HG03342 (cell line): ENCODE results near the gene TMEM238.

ENCODE experiments used
- ATAC-seq: cut with Tn5 transposase; IDR thresholded peaks from one replicate; pipeline ENCODE4 v1.9.1; 2021; ENCODE audit warnings: mild to moderate bottlenecking, moderate library complexity; ENCODE audit not compliant: unreplicated experiment

The TMEM238 gene

DNA sequence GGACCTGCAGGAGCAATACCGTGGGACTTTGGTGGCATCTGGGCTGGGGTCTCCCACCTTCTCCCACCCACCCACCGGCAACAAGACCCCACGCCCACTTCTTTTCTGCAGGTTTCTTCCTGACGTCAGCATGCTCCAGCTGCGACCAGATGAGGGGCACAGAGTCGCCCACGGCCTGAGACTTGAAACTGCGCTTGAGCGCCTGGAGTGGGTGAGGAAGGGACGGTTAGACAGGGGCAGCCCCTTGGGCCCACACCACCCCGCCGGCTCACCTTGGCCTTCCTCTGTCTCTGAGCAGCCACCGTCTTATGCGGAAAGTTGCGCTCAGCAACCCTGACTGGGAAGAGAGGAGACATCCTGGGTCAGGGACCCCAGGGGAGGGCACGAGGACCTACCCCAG lies 23.2 kb downstream of the TMEM238 start:
- ATAC-seq = no peak

- no peak for ATAC-seq
Observed at GRCh38 chr19:55358943-55359908, 24.9 kb downstream of the TMEM238 start.

DNA sequence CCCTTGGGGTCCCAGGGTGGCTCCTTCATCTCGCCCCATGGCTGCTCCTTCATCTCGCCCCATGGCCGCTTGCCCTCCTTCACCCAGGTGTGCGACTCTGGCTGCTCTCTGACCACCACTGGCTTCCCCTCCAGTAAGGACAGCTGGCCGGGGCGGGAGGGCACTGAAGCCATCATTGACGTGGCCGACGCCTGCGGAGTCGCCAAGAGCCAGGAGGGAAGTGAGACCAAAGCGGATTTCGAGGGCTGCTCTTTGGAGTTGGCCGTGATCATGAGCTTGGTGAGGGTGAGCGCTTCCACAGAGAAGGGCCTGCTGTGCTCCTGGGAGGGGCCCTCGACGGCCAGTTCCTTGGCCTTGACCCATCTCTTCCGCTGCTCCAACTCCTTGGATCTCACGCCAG lies 25.6 kb downstream of the TMEM238 start:
- no peak for ATAC-seq

DNA sequence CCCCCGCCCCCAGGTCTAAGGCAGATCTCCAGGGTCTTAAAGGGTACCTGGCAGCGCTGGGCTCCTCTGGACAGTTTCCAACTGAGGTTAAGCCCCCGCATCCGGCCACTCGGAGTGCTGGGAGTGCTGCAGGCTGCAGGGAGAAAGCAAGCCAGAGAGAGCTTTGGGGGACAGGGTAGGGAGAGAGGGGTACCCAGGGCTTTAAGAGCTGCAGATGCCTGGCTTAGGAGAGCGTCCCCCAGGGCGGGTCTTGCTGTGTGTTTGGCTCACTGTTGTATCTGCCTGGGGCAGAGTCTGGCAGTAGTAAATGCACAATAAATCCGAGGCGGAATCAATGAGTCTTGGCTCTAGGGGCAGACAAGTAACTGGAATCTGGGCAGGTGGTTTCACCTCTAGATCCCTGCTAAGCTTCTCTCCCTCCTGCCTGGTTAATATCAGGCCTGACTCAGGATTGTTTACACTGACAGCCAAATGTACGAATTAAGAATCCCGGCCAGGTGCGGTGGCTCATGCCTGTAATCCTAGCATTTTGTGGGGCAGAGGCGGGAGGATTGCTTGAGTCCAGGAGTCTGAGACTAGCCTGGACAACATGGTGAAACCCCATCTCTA lies 28.8 kb downstream of the TMEM238 start:
- no peak for ATAC-seq

- no peak for ATAC-seq
Observed at GRCh38 chr19:55354698-55355212, 29.3 kb downstream of the TMEM238 start, which contains the start of gene COX6B2. Gene COX6B2, minus strand, starts transcription at chr19:55354719. Its CDS starts 198 bp downstream, at chr19:55354521.

DNA sequence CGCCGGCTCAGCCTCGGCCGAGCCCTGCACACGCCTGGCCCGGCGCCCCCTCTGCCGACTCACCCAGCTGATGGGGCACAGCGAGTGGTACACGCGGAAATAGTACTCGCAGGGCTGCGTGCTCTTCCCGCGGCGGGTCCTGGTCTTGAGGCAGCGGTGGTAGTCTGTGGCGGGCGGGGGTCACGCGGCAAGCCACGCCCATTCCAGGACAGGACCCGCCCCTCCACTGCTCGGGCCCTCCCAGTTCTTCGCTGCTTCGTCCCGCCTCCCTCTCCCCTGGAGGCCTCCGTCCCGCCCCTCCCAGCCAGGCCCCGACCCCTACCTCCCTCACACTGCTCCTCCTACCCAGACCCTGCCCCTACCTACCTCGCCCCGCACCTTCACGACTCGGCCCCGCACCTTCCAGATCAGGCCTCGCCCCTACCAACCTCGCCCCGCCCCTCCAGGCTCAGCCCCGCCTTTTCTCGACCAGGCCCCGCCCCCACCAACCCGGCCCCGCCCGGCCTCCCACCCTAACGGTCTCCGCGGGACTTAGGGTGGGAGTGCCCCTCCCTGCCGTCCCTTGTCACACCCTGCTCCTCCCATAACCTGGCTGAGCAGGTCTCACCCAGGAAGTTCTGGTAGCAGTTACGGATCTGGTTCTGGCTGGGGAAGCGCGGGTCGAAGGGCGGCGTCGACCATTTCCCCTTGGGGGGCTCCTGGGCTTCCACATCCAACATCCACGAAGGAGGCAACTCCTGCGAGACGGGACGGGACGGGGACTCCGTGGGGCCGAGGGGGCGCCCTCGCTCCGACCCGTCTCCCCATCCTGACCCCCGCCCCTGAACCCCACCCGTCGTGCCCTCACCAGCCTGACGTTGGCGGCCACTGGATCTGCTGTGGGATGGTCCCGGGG lies 30.0 kb downstream of the TMEM238 start:
- no peak for ATAC-seq

DNA sequence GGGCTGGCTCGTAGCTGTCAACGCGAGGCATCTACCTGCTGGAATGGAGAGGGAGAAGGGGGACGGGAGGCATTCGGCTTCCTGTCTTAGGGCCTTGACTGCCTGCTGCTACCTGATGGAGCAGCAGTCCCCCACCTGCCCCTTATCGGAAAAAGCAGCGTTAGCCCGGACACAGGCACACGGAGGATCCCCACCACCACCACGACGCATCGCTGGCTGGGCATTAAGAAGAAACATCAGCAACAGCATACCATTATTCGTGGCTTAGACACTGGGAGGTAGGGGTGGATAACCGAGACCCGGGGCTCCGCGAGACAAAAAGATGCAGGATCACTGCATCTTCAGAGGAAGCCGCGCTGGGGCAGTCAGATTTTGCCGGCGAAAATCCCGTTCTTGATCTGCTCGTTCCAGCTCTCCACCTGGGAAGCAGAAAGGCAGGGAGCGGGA lies 30.7 kb downstream of the TMEM238 start:
- no peak for ATAC-seq

- ATAC-seq = no peak
Observed at GRCh38 chr19:55352549-55353145, 31.4 kb downstream of the TMEM238 start.

GRCh38 chr19:55352040-55352439 lies 32.1 kb downstream of the TMEM238 start:
- ATAC-seq = no peak

DNA sequence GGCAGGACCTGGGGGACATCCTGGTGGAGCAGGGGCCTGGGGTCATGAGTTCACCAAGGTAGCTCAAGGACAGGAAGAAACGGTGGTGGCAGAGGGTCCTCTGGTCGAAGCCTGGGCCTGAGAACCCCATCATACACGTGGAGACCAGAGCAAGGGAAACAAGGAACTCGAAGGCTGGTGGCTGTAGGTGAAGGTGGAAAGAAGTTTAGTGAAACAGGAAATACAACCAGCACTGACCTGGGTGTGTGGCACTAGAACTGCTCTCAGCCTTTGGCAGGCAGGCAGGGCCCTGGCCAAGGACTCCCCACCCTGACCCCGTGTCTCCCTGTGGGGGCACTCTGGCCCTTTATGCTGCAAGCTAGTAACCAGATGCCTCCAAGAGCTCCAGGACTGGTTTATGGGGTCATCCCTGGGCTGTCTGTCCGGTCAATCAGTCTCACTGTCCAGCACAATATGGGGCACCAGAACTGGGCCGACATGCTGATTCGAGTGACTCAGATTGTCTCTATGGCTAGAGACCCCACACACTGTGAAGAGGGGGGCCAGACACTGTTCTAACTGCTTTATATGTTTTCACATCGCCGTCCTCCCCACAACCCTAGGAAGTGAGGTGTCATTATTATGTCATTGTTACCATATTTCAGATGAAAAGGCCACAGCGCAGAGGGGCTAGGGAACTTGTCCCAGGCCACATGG lies 33.3 kb downstream of the TMEM238 start:
- no peak for ATAC-seq

GRCh38 chr19:55348317-55349034 lies 35.6 kb downstream of the TMEM238 start:
- ATAC-seq = no peak

- no peak for ATAC-seq
Observed at GRCh38 chr19:55347442-55348009, 36.6 kb downstream of the TMEM238 start.

DNA sequence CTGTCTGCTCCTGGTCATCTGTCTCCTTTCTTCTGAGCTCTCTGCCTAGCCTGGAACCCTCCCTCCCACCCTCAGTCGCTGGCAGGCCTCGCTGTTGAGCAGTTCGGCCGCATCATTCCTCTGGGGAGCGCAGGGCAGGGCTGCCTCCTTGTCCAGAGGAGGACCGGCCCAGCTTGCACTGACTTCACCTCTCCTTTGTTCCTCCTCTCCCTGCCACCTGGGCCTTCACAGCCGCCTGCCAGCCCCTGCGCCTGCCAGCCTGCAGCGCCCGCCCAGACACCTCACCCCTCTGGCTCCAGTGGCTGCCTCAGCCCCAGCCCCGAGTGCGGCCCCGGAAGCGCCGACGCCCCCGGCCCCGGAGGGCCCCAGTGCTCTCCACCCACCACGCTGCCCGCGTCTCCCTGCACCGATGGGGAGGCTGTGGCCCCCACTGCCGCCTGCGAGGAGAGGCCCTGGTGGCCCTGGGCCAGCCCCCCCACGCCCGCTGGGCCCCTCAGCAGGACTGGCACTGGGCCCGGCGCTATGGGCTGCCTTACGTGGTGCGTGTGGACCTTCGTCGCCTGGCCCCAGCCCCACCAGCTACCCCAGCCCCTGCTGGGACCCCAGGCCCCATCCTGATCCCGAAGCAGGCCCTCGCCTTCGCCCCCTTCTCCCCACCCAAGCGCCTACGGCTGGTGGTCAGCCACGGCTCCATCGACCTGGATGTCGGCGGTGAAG lies 37.2 kb downstream of the TMEM238 start:
- ATAC-seq = no peak

DNA sequence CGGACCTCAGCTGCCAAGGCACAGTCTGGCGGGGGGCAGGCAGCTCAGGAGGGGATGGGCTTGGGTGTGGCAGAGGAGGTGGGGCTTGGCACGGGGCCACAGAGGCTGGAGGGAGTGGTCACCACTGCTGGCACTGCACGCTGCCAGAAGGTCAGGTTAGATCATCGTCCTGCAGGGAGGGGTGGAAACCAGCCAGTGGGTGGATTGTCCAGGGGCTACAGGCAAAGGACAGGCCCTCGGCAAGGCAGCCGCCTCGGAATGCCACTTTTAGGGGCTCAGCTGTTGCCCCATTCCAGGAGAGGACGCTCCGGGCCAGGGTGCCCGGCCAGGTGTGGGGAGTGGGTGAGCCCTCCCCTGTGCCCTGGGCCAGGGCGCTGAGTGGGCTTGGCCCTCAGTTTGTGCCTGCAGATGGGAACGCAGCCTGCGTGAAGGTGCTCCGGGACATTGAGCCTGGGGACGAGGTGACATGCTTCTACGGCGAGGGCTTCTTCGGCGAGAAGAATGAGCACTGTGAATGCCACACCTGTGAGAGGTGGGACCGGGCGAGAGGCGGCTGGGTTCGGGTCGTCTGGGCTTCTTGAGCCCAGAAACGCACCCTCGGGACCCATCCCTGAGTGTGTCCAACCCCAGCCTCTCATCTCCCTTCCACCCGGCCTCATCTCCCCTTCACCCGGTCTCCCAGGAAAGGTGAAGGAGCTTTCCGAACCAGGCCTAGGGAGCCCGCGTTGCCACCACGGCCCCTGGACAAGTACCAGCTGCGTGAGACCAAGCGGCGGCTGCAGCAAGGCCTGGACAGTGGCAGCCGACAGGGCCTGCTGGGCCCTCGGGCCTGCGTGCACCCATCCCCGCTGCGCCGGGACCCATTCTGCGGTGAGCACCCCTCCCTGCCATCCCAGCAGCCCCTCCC lies 38.0 kb downstream of the TMEM238 start:
- ATAC-seq = no peak

GRCh38 chr19:55345101-55345817 lies 38.8 kb downstream of the TMEM238 start:
- no peak for ATAC-seq

- no peak for ATAC-seq
Observed at GRCh38 chr19:55344444-55344843, 39.6 kb downstream of the TMEM238 start.
